ENCODE data around the gene LRRK1. TPM values are rescaled to one million over a fixed set of nuclear protein-coding genes. Genes with fewer than 3 reads are reported as not detected.

LRRK1 gene
- total RNA-seq, 3 donors from 2014 or later (not counting 1 experiment from before 2014, with no cell fraction given), result 1.2 to 5.5 (median 3.2) TPM

DNA sequence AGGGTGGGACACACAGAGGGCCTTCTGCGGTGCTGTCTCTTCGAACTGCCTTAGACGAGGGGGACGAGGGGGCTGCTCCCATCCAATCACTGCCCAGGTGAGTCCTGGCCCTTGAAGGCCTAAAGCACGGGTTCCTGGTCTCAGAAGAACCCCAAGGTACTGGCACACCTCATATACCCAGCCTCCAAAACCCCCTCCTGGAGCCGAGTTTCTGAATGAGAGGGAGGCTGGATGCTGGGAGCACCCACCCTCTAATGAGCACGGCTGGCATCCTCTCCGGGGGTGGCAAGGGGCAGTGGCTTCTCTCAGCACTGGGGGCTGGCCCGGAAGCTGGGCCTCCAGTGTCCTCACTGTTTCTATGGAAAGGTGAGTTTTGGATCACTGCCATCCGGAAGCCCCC, 165.6 kb downstream of the LRRK1 start:
- no peak for DNase-seq
- H3K9me3 Mint-ChIP-seq, result no peaks in the 10 kb centered on the region
- no peaks in the 10 kb centered on the region for H3K36me3 ChIP-seq (ENCODE audit: control insufficient read depth, insufficient read depth, low read length)

DNA sequence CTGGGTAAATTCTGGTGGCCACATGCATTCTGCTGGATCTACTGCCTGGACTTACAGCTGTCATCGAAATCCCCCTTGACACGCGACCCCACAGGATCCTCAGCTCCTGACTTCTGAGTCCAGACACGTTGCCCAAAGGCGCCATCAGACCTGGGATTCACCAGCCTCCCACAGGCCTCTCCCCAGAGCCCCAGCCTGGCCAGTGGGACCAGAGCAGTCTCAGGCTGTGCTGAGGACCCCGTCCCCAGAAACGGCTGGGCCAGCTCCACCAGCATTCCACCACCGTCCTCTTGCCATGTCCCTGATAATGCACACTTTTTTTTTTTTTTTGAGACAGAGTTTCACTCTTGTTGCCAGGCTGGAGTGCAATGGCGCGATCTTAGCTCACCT, 166.1 kb downstream of the LRRK1 start:
- Histone ChIP-seq H3K27ac (ENCODE audit: low read length) (no peak overlapping the region), H3K36me3 (ENCODE audit: control insufficient read depth, insufficient read depth, low read length) (no peaks in the 10 kb centered on the region), H3K9me3 (ENCODE audit: control insufficient read depth, insufficient read depth, low read length) (no peaks in the 10 kb centered on the region), H3K4me3 (ENCODE audit: low read length) (no peak overlapping the region), H3K4me1 (ENCODE audit: control insufficient read depth, insufficient read depth, low read length) (peaks cover 3% of the 10 kb centered on the region), H3K27me3 (ENCODE audit: control insufficient read depth, insufficient read depth, low read length) (no peaks in the 10 kb centered on the region)
- TF ChIP-seq, protein P1, sequence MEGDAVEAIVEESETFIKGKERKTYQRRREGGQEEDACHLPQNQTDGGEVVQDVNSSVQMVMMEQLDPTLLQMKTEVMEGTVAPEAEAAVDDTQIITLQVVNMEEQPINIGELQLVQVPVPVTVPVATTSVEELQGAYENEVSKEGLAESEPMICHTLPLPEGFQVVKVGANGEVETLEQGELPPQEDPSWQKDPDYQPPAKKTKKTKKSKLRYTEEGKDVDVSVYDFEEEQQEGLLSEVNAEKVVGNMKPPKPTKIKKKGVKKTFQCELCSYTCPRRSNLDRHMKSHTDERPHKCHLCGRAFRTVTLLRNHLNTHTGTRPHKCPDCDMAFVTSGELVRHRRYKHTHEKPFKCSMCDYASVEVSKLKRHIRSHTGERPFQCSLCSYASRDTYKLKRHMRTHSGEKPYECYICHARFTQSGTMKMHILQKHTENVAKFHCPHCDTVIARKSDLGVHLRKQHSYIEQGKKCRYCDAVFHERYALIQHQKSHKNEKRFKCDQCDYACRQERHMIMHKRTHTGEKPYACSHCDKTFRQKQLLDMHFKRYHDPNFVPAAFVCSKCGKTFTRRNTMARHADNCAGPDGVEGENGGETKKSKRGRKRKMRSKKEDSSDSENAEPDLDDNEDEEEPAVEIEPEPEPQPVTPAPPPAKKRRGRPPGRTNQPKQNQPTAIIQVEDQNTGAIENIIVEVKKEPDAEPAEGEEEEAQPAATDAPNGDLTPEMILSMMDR (IDR thresholded peaks at IDR 0.05), result no peak
- ATAC-seq (no peak), DNase-seq (no peak)
- WGBS (ENCODE audit: insufficient coverage), result 93% methylated on average over 10 of the region's 10 CpGs
- intact Hi-C loops (cut with micrococcal nuclease), result loop anchor here (5.0 kb wide), 2 partner anchors 52 to 557 kb away; no protein-coding TSS in a partner anchor
- Mint-ChIP-seq H3K36me3 (no peaks in the 10 kb centered on the region), H3K9me3 (no peaks in the 10 kb centered on the region), H3K4me3 (no peak overlapping the region), H3K4me1 (peaks cover 0 to 7% of the 10 kb centered on the region in 2 donors), H3K27ac (no peak overlapping the region), H3K27me3 (ENCODE audit: low read depth in 2 of 2) (peaks cover 0 to 3% of the 10 kb centered on the region in 2 donors)

More for the DNA sequence above, 165.6 kb downstream of the LRRK1 start:
- Histone ChIP-seq H3K9me3 (ENCODE audit: control insufficient read depth, insufficient read depth, low read length) (no peaks in the 10 kb centered on the region), H3K27me3 (ENCODE audit: control insufficient read depth, insufficient read depth, low read length) (no peaks in the 10 kb centered on the region), H3K4me1 (ENCODE audit: control insufficient read depth, insufficient read depth, low read length) (peaks cover 3% of the 10 kb centered on the region), H3K27ac (ENCODE audit: low read length) (no peak overlapping the region), H3K4me3 (ENCODE audit: low read length) (no peak overlapping the region)
- Mint-ChIP-seq H3K36me3 (no peaks in the 10 kb centered on the region), H3K27ac (no peak overlapping the region), H3K4me3 (no peak overlapping the region), H3K4me1 (peaks cover 0 to 7% of the 10 kb centered on the region in 2 donors), H3K27me3 (ENCODE audit: low read depth in 2 of 2) (peaks cover 0 to 3% of the 10 kb centered on the region in 2 donors)
- ATAC-seq, result no peak
- 86% methylated on average over 9 of the region's 10 CpGs for WGBS (ENCODE audit: insufficient coverage)
- intact Hi-C loops (cut with micrococcal nuclease), result loop anchor here (5.0 kb wide), 2 partner anchors 52 to 558 kb away; no protein-coding TSS in a partner anchor
- TF ChIP-seq, protein P1 (IDR thresholded peaks at IDR 0.05), result no peak

DNA sequence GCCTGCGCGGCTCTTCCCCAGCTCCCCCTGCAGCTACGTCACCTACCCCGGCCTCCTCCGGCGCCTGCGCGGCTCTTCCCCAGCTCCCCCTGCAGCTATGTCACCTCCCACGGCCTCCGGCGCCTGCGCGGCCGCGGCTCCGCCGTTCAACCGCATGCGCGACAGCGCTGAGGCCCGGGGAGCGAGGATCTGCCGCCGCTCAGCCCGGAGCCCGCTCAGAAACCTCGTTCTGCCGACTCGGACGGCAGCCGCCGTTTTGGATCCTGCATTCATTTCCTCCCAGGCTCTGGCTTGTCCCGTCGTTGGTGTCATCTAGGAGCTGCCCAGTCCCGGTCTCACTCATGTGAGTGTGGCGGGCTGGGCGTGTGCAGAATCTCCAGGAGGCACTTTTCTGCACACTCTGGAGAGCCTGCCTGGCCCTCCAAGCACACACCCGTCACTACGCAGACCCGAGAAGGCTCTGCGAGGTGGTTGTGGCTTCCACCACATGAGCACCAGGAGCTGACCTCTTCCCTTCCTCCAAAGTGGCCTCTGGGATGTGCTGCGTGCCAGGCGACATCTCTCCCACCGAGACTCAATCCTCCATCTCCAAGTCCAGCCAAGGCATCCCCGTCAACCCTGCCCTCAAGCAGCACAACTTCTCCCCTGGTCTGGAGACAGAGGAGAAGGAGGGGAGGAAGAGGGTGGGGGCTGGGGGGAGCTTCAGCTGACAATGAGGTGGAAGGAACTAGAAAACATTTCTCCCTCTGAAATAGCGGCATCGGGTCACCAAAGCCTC, 167.4 kb downstream of the LRRK1 start:
- no peak overlapping the region for H3K27ac ChIP-seq (ENCODE audit: low read length)
- Mint-ChIP-seq H3K27ac (no peak overlapping the region), H3K27me3 (ENCODE audit: low read depth in 2 of 2) (peaks cover 0 to 3% of the 10 kb centered on the region in 2 donors), H3K36me3 (no peaks in the 10 kb centered on the region), H3K9me3 (no peaks in the 10 kb centered on the region), H3K4me1 (peaks cover 0 to 7% of the 10 kb centered on the region in 2 donors), H3K4me3 (no peak overlapping the region)
- no peak overlapping the region for H3K4me3 ChIP-seq (ENCODE audit: low read length)
- 88% methylated on average over 47 of the region's 48 CpGs for WGBS (ENCODE audit: insufficient coverage)
- intact Hi-C loops (cut with micrococcal nuclease), result loop anchor here (5.0 kb wide), 2 partner anchors 51 to 556 kb away; no protein-coding TSS in a partner anchor
- H3K4me1 ChIP-seq (ENCODE audit: control insufficient read depth, insufficient read depth, low read length), result peaks cover 3% of the 10 kb centered on the region
- H3K9me3 ChIP-seq (ENCODE audit: control insufficient read depth, insufficient read depth, low read length), result no peaks in the 10 kb centered on the region
- no peaks in the 10 kb centered on the region for H3K36me3 ChIP-seq (ENCODE audit: control insufficient read depth, insufficient read depth, low read length)
- DNase-seq, result no peak
- H3K27me3 ChIP-seq (ENCODE audit: control insufficient read depth, insufficient read depth, low read length), result no peaks in the 10 kb centered on the region
- TF ChIP-seq, protein P1 (IDR thresholded peaks at IDR 0.05), result no peak
- ATAC-seq, result no peak

Measured in natural killer cell (primary cell).